COLO829 (cell line): ENCODE results near the gene PTPRT.
"Not testable (repeated sequence)": the region's sequence is repeated elsewhere in the genome, so short reads cannot be mapped to it uniquely, and the experiment has no call there.

Experiments
- DNase-seq: peaks from one replicate; pipeline ENCODE4 v3.0.0; 2012; ENCODE audit warnings: low spot score

The PTPRT gene

GRCh38 chr20:43187476-43188233 lies 2.1 kb downstream of the PTPRT start:
- peak; percentile 91 for DNase-seq

- DNase-seq: no peak
These were observed 3.4 kb downstream of the PTPRT start for GRCh38 chr20:43186312-43186711.

- DNase-seq: no peak
These were observed 3.8 kb downstream of the PTPRT start for GRCh38 chr20:43185901-43186300.

- no peak for DNase-seq
These were observed 6.1 kb downstream of the PTPRT start for GRCh38 chr20:43183536-43184070.

GRCh38 chr20:43178080-43178479 lies 11.6 kb downstream of the PTPRT start:
- DNase-seq: no peak

GRCh38 chr20:43176726-43177125 lies 13.0 kb downstream of the PTPRT start:
- no peak for DNase-seq

- DNase-seq: peak; percentile 23
These were observed 17.8 kb downstream of the PTPRT start for GRCh38 chr20:43171930-43172329.

- no peak for DNase-seq
These were observed 18.9 kb downstream of the PTPRT start for GRCh38 chr20:43170771-43171170.

GRCh38 chr20:43167615-43168014 lies 22.1 kb downstream of the PTPRT start:
- no peak for DNase-seq

GRCh38 chr20:43167021-43167420 lies 22.7 kb downstream of the PTPRT start:
- DNase-seq: no peak

- DNase-seq: no peak
These were observed 24.1 kb downstream of the PTPRT start for GRCh38 chr20:43165611-43166010.

GRCh38 chr20:43164736-43165135 lies 25.0 kb downstream of the PTPRT start:
- DNase-seq: not testable (repeated sequence)

- DNase-seq: no peak
These were observed 28.0 kb downstream of the PTPRT start for GRCh38 chr20:43161716-43162115.

- no peak for DNase-seq
These were observed 28.8 kb downstream of the PTPRT start for GRCh38 chr20:43160941-43161340.

GRCh38 chr20:43159994-43160393 lies 29.7 kb downstream of the PTPRT start:
- DNase-seq: no peak

- no peak for DNase-seq
These were observed 34.2 kb downstream of the PTPRT start for GRCh38 chr20:43155366-43156100.

- no peak for DNase-seq
These were observed 37.8 kb downstream of the PTPRT start for GRCh38 chr20:43151901-43152300.

GRCh38 chr20:43151256-43151655 lies 38.5 kb downstream of the PTPRT start:
- no peak for DNase-seq

GRCh38 chr20:43140726-43141125 lies 49.0 kb downstream of the PTPRT start:
- no peak for DNase-seq

GRCh38 chr20:43138061-43138770 lies 51.5 kb downstream of the PTPRT start:
- no peak for DNase-seq

- no peak for DNase-seq
These were observed 52.5 kb downstream of the PTPRT start for GRCh38 chr20:43137160-43137559.

- DNase-seq: no peak
These were observed 65.5 kb downstream of the PTPRT start for GRCh38 chr20:43124241-43124640.

- no peak for DNase-seq
These were observed 66.5 kb downstream of the PTPRT start for GRCh38 chr20:43123180-43123579.
